SK-N-SH (cell line): Measurements from ENCODE around the gene ACAP3. TPM values are rescaled to one million over a fixed set of nuclear protein-coding genes. Genes with fewer than 3 reads are reported as not detected.

ENCODE experiments used
- CTCF ChIA-PET: fragments of 300-600, 350-600 bp; formaldehyde crosslinking; extraction: SDS; loops from one replicate; lab custom pipeline; 2021; lab: Yijun Ruan, JAX
- POLR2A ChIA-PET: fragments of 350-600 bp; sonication (Branson Sonifier 250); formaldehyde crosslinking; extraction: SDS; loops from one replicate; lab custom pipeline; 2020; ENCODE audit warnings: antibody characterized with exemption, inconsistent platforms; lab: Yijun Ruan, JAX
- DNase-seq: peaks from one replicate; pipeline ENCODE4 v3.0.0; 2012
- H2AFZ ChIP-seq: fragments of 200-600 bp; sonication (generic); 2 replicates; pipeline ENCODE4 v1.8.1; 2016; ENCODE audit warnings: antibody characterized with exemption, mild to moderate bottlenecking, low read depth
- H3F3A ChIP-seq: fragments of 200-600 bp; sonication (generic); replicated peaks from 2 replicates; pipeline ENCODE3; 2016; ENCODE audit warnings: antibody characterized with exemption, mild to moderate bottlenecking; ENCODE audit not compliant: insufficient read depth
- H3K27ac ChIP-seq, 2 experiments: fragments of 200-500 bp in 1 of 2; fragments of 200-600 bp in 1 of 2; sonication (Bioruptor generic) in 1 of 2; sonication (generic), shearing (Covaris generic) in 1 of 2; 2 replicates each; pipeline versions ENCODE4 v1.5.1 to v1.6.1; 2014 to 2016; ENCODE audit warnings: low read depth in 2 of 2, inconsistent platforms in 1 of 2, low read length in 1 of 2, mild to moderate bottlenecking in 1 of 2, mixed read lengths in 1 of 2
- H3K27me3 ChIP-seq: fragments of 200-600 bp; sonication (generic), shearing (Covaris generic); 2 replicates; pipeline ENCODE4 v1.6.1; 2016; ENCODE audit warnings: mixed run types; ENCODE audit not compliant: insufficient read depth
- H3K36me3 ChIP-seq, 2 experiments: fragments of 200-500 bp in 1 of 2; fragments of 200-600 bp in 1 of 2; sonication (Bioruptor generic) in 1 of 2; sonication (generic) in 1 of 2; replicated peaks in 1 of 2; 2 replicates each; pipeline versions ENCODE3 to v1.5.1; 2014 to 2016; ENCODE audit warnings: low read length in 1 of 2, mild to moderate bottlenecking in 1 of 2; ENCODE audit not compliant: insufficient read depth in 2 of 2, control insufficient read depth in 1 of 2
- H3K4me1 ChIP-seq, 2 experiments: fragments of 200-500 bp in 1 of 2; fragments of 200-600 bp in 1 of 2; sonication (Bioruptor generic) in 1 of 2; sonication (generic), shearing (Covaris generic) in 1 of 2; 2 replicates each; pipeline versions ENCODE4 v1.5.1 to v1.6.1; 2014 to 2016; ENCODE audit warnings: low read depth in 1 of 2, low read length in 1 of 2, mixed run types in 1 of 2; ENCODE audit not compliant: insufficient read depth in 2 of 2, control insufficient read depth in 1 of 2
- H3K4me2 ChIP-seq: fragments of 200-600 bp; sonication (generic), shearing (Covaris generic); 2 replicates; pipeline ENCODE4 v1.6.1; 2017; ENCODE audit warnings: mixed run types
- H3K4me3 ChIP-seq, 2 experiments: fragments of 200-500 bp in 1 of 2; fragments of 200-600 bp in 1 of 2; sonication (Bioruptor generic) in 1 of 2; sonication (generic), shearing (Covaris generic) in 1 of 2; 2 replicates each; pipeline versions ENCODE4 v1.5.1 to v1.8.1; 2014 to 2016; ENCODE audit warnings: low read depth in 2 of 2, inconsistent platforms in 1 of 2, low read length in 1 of 2, mild to moderate bottlenecking in 1 of 2, mixed read lengths in 1 of 2, moderate library complexity in 1 of 2
- H3K79me2 ChIP-seq: fragments of 200-600 bp; sonication (generic); 2 replicates; pipeline ENCODE4 v1.8.1; 2017; ENCODE audit warnings: mild to moderate bottlenecking; ENCODE audit not compliant: insufficient read depth
- H3K9ac ChIP-seq: fragments of 200-600 bp; sonication (generic); 2 replicates; pipeline ENCODE4 v1.6.1; 2017; ENCODE audit warnings: mixed run types
- H3K9me2 ChIP-seq: fragments of 200-600 bp; sonication (generic); 2 replicates; pipeline ENCODE4 v1.6.1; 2017; ENCODE audit warnings: mixed run types
- H3K9me3 ChIP-seq: fragments of 200-600 bp; sonication (generic); 2 replicates; pipeline ENCODE4 v1.6.1; 2017; ENCODE audit warnings: mixed run types, mild to moderate bottlenecking, moderate library complexity
- H4K20me1 ChIP-seq: fragments of 200-600 bp; sonication (generic); 2 replicates; pipeline ENCODE4 v1.6.1; 2017; ENCODE audit warnings: mild to moderate bottlenecking, mixed run types; ENCODE audit not compliant: insufficient read depth
- CHD2 ChIP-seq: fragments of 150-350 bp; IDR thresholded peaks from 2 replicates; pipeline ENCODE4 v1.6.1; 2018; ENCODE audit warnings: low read length; ENCODE audit not compliant: partially characterized antibody
- ELF1 ChIP-seq: IDR thresholded peaks from 2 replicates; pipeline ENCODE4 v1.4.0; 2012
- FOSL2 ChIP-seq: IDR thresholded peaks from 2 replicates; pipeline ENCODE4 v1.4.0; 2012; ENCODE audit warnings: low read depth, mild to moderate bottlenecking, moderate library complexity, borderline replicate concordance
- GABPA ChIP-seq: IDR thresholded peaks from 2 replicates; pipeline ENCODE4 v1.4.0; 2012; ENCODE audit warnings: low read depth, mild to moderate bottlenecking
- MEF2A ChIP-seq: IDR thresholded peaks from 2 replicates; pipeline ENCODE4 v1.4.0; 2012; ENCODE audit warnings: low read depth, borderline replicate concordance
- MXI1 ChIP-seq: IDR thresholded peaks from 2 replicates; pipeline ENCODE4 v1.6.1; 2012; ENCODE audit warnings: mild to moderate bottlenecking, low read depth, low read length, improper control_type of control experiment
- NRF1 ChIP-seq: IDR thresholded peaks from 2 replicates; pipeline ENCODE4 v1.6.1; 2012; ENCODE audit warnings: low read depth, mild to moderate bottlenecking, low read length
- PBX3 ChIP-seq: IDR thresholded peaks from 2 replicates; pipeline ENCODE4; 2012
- POLR2AphosphoS5 ChIP-seq: IDR thresholded peaks from 2 replicates; pipeline ENCODE4 v1.6.1; 2012; ENCODE audit warnings: low read depth, low read length
- RCOR1 ChIP-seq: fragments of 150-350 bp; IDR thresholded peaks from 2 replicates; pipeline ENCODE4 v1.6.1; 2017; ENCODE audit warnings: antibody characterized with exemption, low read length
- REST ChIP-seq: IDR thresholded peaks from 2 replicates; pipeline ENCODE4 v1.6.1; 2012; ENCODE audit warnings: mild to moderate bottlenecking, low read depth, low read length, moderate library complexity
- SIN3A ChIP-seq: IDR thresholded peaks from 2 replicates; pipeline ENCODE4 v1.6.1; 2012; ENCODE audit warnings: low read depth, mild to moderate bottlenecking, low read length, moderate library complexity, borderline replicate concordance
- TAF1 ChIP-seq: IDR thresholded peaks from 2 replicates; pipeline ENCODE4 v1.6.1; 2012; ENCODE audit warnings: low read depth, mild to moderate bottlenecking, low read length, moderate library complexity, borderline replicate concordance
- TCF12 ChIP-seq: IDR thresholded peaks from 2 replicates; pipeline ENCODE4 v1.4.0; 2012
- YY1 ChIP-seq: IDR thresholded peaks from 2 replicates; pipeline ENCODE4 v1.4.0; 2012; ENCODE audit warnings: low read depth, mild to moderate bottlenecking
- ZBTB33 ChIP-seq: IDR thresholded peaks from 2 replicates; pipeline ENCODE4 v1.4.0; 2012; ENCODE audit warnings: low read depth, borderline replicate concordance
- WGBS: methylation state at CpG from one replicate; pipeline ENCODE4 v1.1.6; 2017; ENCODE audit warnings: low lambda C conversion rate; 5-methylcytosine and 5-hydroxymethylcytosine counted together
- polyA plus RNA-seq, 3 experiments: library from polyadenylated mRNA; depleted of rRNA; stranded (reverse); fragments of >200 nt; gene quantifications; 2 replicates each; pipeline ENCODE4 v1.2.3, GENCODE V29; 2012
- TF ChIP-seq, protein P1 (sequence below): fragments of 150-350 bp; IDR thresholded peaks from 2 replicates; pipeline ENCODE4 v1.6.1; 2017; ENCODE audit warnings: antibody characterized with exemption, low read length, low read depth, borderline replicate concordance
- TF ChIP-seq, protein P2 (sequence below): IDR thresholded peaks from 2 replicates; pipeline ENCODE4 v1.4.0; 2012; ENCODE audit warnings: low read depth
- TF ChIP-seq, protein P3 (sequence below): IDR thresholded peaks from 2 replicates; pipeline ENCODE4 v1.4.0; 2012; ENCODE audit warnings: low read depth, borderline replicate concordance

ACAP3 gene
- polyA plus RNA-seq, 1 of the 3 experiments (the other 2 are of a cell fraction) = 51.7 TPM

DNA sequence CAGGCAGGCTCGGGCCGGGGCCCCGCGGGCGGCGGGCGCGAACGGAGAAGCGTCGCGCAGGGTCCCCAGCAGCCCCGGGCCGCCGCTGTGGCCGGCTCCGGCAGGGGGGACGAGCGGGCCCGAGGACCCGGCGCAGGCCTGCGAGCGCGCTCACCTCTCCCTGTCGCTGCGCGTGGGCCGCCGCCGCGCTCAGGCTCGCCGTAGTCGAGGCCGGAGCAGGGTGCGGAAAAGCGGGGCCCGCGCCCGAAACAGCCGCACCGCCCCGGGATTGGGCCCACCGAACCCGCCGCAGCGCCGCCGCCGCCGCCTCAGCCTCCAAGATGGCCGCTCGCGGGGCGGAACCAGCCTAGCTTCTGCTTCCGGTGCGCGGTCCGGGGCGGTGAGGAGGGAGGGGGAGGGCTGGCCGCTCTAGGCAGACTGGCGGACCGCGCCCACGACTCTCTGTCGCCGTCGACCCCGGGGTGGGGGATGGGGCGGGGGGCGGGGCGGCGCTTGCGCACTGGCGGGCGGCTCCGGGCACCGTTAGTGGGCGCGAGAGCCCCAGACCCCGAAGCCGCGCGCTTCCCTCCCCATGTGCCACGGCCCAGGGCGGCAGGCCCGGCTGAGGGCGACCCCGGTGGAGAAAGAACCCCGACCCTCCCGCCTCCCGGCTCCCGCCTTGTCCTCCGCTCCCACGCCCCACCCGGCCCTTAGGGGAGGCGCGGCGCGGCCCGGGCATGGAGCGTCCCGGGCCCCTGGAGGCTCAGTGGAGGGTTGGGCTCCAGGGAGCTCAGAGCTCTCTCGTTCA, 34.0 kb downstream of the ACAP3 start, which contains the start of gene UBE2J2:
UBE2J2 (minus strand) TSS at position 343 of the 787 bp plus-strand sequence. CDS start 5,862 bp downstream, outside the sequence.
- CTCF ChIA-PET = interaction anchor here (0.6 to 1.8 kb wide), 5 partner anchors 16 to 151 kb away, joined by 3 to 10 read pairs (median 3); no protein-coding TSS in a partner anchor
- Histone ChIP-seq H3K27me3 (no peaks in the 10 kb centered on the region), H3K4me1 (peaks cover 0 to 28% of the 10 kb centered on the region in 2 experiments; a peak in 1 of 4 replicates), H3K36me3 (peaks cover 0 to 4% of the 10 kb centered on the region in 2 experiments), H3K27ac (peak within 1 kb of the TSS; percentile 47 to 68; a peak in 3 of 4 replicates), H3K9me2 (no peaks in the 10 kb centered on the region), H3K4me3 (peak within 1 kb of the TSS; percentile 76 to 84), H3F3A (no peaks in the 10 kb centered on the region)
- peak; percentile 100 for DNase-seq
- TF ChIP-seq ZBTB33 (0 out of 2 replicates have a peak, but pooled peaks have one; percentile 14), GABPA (peak; percentile 89), NRF1 (peak; percentile 58; the same call in 1 of the 2 replicates), SIN3A (peak; percentile 58; the same call in 1 of the 2 replicates), FOSL2 (no peak), ELF1 (peak; percentile 60; the same call in 1 of the 2 replicates), POLR2AphosphoS5 (peak; percentile 54; the same call in 1 of the 2 replicates), CHD2 (peak; percentile 94), REST (0 out of 2 replicates have a peak, but pooled peaks have one; percentile 16), PBX3 (no peak), TAF1 (peak; percentile 71; the same call in 1 of the 2 replicates), YY1 (peak; percentile 93), RCOR1 (no peak), MEF2A (no peak), TCF12 (no peak; the same call in 1 of the 2 replicates), MXI1 (peak; percentile 80)
- TF ChIP-seq, protein P1, sequence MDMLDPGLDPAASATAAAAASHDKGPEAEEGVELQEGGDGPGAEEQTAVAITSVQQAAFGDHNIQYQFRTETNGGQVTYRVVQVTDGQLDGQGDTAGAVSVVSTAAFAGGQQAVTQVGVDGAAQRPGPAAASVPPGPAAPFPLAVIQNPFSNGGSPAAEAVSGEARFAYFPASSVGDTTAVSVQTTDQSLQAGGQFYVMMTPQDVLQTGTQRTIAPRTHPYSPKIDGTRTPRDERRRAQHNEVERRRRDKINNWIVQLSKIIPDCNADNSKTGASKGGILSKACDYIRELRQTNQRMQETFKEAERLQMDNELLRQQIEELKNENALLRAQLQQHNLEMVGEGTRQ = no peak
- TF ChIP-seq, protein P2, sequence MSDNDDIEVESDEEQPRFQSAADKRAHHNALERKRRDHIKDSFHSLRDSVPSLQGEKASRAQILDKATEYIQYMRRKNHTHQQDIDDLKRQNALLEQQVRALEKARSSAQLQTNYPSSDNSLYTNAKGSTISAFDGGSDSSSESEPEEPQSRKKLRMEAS = peak; percentile 76
- TF ChIP-seq, protein P3, sequence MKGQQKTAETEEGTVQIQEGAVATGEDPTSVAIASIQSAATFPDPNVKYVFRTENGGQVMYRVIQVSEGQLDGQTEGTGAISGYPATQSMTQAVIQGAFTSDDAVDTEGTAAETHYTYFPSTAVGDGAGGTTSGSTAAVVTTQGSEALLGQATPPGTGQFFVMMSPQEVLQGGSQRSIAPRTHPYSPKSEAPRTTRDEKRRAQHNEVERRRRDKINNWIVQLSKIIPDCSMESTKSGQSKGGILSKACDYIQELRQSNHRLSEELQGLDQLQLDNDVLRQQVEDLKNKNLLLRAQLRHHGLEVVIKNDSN = no peak
- TF ChIP-seq, all 33 proteins: peak for 12
- peak within 1 kb of the TSS; percentile 96 for H3K4me2 ChIP-seq
- H4K20me1 ChIP-seq = peaks cover 42% of the 10 kb centered on the region
- no peaks in the 10 kb centered on the region for H3K9me3 ChIP-seq
- H2AFZ ChIP-seq = peak within 1 kb of the TSS; percentile 72
- POLR2A ChIA-PET = interaction anchor here (1.0 to 1.4 kb wide), 5 partner anchors 10 to 117 kb away, joined by 3 to 4 read pairs (median 3); no protein-coding TSS in a partner anchor
- 0% methylated on average over 7 of the region's 105 CpGs for WGBS
- peak within 1 kb of the TSS; percentile 83 for H3K9ac ChIP-seq
- H3K79me2 ChIP-seq = peaks cover 44% of the 10 kb centered on the region
